ENCODE results near the gene CSTPP1. TPM values are rescaled to one million over a fixed set of nuclear protein-coding genes. Genes with fewer than 3 reads are reported as not detected.

The CSTPP1 gene
- total RNA-seq, 1 donor from 2014 or later: 36.9 TPM

- H3K4me3 Mint-ChIP-seq (ENCODE audit: unreplicated experiment): no peak overlapping the region
- DNase-seq (ENCODE audit: extremely low spot score, unreplicated experiment): no peak
- H3K27me3 Mint-ChIP-seq (ENCODE audit: unreplicated experiment): no peaks in the 10 kb centered on the region
- TF ChIP-seq, protein P1, sequence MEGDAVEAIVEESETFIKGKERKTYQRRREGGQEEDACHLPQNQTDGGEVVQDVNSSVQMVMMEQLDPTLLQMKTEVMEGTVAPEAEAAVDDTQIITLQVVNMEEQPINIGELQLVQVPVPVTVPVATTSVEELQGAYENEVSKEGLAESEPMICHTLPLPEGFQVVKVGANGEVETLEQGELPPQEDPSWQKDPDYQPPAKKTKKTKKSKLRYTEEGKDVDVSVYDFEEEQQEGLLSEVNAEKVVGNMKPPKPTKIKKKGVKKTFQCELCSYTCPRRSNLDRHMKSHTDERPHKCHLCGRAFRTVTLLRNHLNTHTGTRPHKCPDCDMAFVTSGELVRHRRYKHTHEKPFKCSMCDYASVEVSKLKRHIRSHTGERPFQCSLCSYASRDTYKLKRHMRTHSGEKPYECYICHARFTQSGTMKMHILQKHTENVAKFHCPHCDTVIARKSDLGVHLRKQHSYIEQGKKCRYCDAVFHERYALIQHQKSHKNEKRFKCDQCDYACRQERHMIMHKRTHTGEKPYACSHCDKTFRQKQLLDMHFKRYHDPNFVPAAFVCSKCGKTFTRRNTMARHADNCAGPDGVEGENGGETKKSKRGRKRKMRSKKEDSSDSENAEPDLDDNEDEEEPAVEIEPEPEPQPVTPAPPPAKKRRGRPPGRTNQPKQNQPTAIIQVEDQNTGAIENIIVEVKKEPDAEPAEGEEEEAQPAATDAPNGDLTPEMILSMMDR (IDR thresholded peaks at IDR 0.05): no peak
- no peaks in the 10 kb centered on the region for H3K4me1 Mint-ChIP-seq (ENCODE audit: unreplicated experiment)
- H3K36me3 Mint-ChIP-seq (ENCODE audit: unreplicated experiment): peaks cover 5% of the 10 kb centered on the region
- H3K27ac Mint-ChIP-seq (ENCODE audit: unreplicated experiment): no peak overlapping the region
- peaks cover 7% of the 10 kb centered on the region for H3K9me3 Mint-ChIP-seq (ENCODE audit: unreplicated experiment)
Measured at GRCh38 chr11:47034091-47034490, 97.5 kb downstream of the CSTPP1 start.

DNA sequence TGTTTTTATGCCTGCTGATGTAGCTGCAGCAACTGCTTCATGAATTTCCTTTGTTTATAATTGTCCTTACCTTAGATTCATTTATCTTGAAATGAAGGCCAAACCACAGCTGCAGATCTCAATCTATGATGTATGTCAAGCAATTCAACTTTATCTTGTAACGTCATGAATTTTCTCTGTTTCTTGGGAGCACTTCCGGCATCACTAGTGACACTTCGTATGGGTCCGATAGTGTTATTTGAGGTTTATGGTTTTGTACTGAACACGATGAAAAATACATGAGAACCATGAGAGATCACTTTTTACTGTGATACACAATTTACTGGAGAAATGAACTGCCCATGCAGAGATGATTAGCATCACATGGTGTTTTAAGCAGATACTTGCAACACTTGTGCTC is 98.5 kb downstream of the CSTPP1 start:
- H3K27me3 Mint-ChIP-seq (ENCODE audit: unreplicated experiment): no peaks in the 10 kb centered on the region
- no peak for DNase-seq (ENCODE audit: extremely low spot score, unreplicated experiment)
- peaks cover 7% of the 10 kb centered on the region for H3K9me3 Mint-ChIP-seq (ENCODE audit: unreplicated experiment)
- TF ChIP-seq, protein P1 (IDR thresholded peaks at IDR 0.05): no peak
- H3K27ac Mint-ChIP-seq (ENCODE audit: unreplicated experiment): no peak overlapping the region
- peaks cover 5% of the 10 kb centered on the region for H3K36me3 Mint-ChIP-seq (ENCODE audit: unreplicated experiment)
- no peaks in the 10 kb centered on the region for H3K4me1 Mint-ChIP-seq (ENCODE audit: unreplicated experiment)
- no peak overlapping the region for H3K4me3 Mint-ChIP-seq (ENCODE audit: unreplicated experiment)

DNA sequence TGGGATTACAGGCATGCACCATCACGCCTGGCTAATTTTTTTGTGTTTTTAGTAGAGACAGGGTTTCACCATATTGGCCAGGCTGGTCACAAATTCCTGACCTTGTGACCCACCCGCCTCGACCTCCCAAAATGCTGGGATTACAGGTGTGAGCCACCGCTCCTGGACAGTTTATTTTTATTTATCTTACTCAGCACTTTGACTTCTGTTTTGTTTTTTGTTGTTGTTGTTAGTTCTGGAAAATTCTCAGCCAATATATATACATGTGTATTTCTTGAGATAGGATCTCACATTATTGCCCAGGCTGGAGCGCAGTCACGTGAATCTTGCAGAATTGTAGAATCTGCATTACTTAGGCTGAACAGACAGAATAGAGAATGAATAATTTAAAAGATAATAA is 107.6 kb downstream of the CSTPP1 start:
- Mint-ChIP-seq H3K36me3 (ENCODE audit: unreplicated experiment) (no peaks in the 10 kb centered on the region), H3K9me3 (ENCODE audit: unreplicated experiment) (no peaks in the 10 kb centered on the region)

GRCh38 chr11:47047972-47048371 is 111.4 kb downstream of the CSTPP1 start:
- Mint-ChIP-seq H3K9me3 (ENCODE audit: unreplicated experiment) (no peaks in the 10 kb centered on the region), H3K4me3 (ENCODE audit: unreplicated experiment) (no peak overlapping the region)

More for the DNA sequence above, 107.6 kb downstream of the CSTPP1 start:
- TF ChIP-seq, protein P1 (IDR thresholded peaks at IDR 0.05): no peak
- Mint-ChIP-seq H3K4me3 (ENCODE audit: unreplicated experiment) (no peak overlapping the region), H3K27ac (ENCODE audit: unreplicated experiment) (no peak overlapping the region), H3K27me3 (ENCODE audit: unreplicated experiment) (no peaks in the 10 kb centered on the region), H3K4me1 (ENCODE audit: unreplicated experiment) (peaks cover 3% of the 10 kb centered on the region)
- no peak for DNase-seq (ENCODE audit: extremely low spot score, unreplicated experiment)

DNA sequence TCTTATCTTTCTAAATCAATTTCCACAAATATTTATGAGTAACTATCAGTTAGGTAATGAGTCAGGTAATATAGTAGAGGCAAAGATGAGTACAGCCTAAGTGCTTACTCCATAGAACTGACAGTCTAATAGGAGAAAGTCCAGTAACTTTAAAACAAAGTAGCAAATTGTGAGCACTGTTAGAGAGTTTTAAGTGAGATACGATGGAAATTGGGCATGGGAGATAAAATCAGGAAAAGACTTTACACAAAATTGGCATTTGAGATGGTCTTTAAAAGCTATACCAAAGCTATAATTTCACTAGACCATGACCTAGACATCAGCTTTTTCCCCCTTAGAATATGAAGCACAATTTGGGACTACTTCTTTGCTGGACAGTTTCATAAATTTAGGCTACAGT is 113.7 kb downstream of the CSTPP1 start:
- DNase-seq (ENCODE audit: extremely low spot score, unreplicated experiment): no peak
- TF ChIP-seq, protein P1 (IDR thresholded peaks at IDR 0.05): no peak
- Mint-ChIP-seq H3K4me1 (ENCODE audit: unreplicated experiment) (peaks cover 13% of the 10 kb centered on the region), H3K36me3 (ENCODE audit: unreplicated experiment) (peaks cover 5% of the 10 kb centered on the region), H3K27ac (ENCODE audit: unreplicated experiment) (no peak overlapping the region), H3K27me3 (ENCODE audit: unreplicated experiment) (no peaks in the 10 kb centered on the region), H3K9me3 (ENCODE audit: unreplicated experiment) (no peaks in the 10 kb centered on the region), H3K4me3 (ENCODE audit: unreplicated experiment) (no peak overlapping the region)

More at GRCh38 chr11:47047972-47048371, 111.4 kb downstream of the CSTPP1 start:
- Mint-ChIP-seq H3K36me3 (ENCODE audit: unreplicated experiment) (peaks cover 4% of the 10 kb centered on the region), H3K27me3 (ENCODE audit: unreplicated experiment) (no peaks in the 10 kb centered on the region), H3K4me1 (ENCODE audit: unreplicated experiment) (peaks cover 13% of the 10 kb centered on the region), H3K27ac (ENCODE audit: unreplicated experiment) (no peak overlapping the region)
- TF ChIP-seq, protein P1 (IDR thresholded peaks at IDR 0.05): no peak
- DNase-seq (ENCODE audit: extremely low spot score, unreplicated experiment): no peak
